ENCODE measurements around the gene JOSD2.

JOSD2 gene, protein sequence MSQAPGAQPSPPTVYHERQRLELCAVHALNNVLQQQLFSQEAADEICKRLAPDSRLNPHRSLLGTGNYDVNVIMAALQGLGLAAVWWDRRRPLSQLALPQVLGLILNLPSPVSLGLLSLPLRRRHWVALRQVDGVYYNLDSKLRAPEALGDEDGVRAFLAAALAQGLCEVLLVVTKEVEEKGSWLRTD

DNA sequence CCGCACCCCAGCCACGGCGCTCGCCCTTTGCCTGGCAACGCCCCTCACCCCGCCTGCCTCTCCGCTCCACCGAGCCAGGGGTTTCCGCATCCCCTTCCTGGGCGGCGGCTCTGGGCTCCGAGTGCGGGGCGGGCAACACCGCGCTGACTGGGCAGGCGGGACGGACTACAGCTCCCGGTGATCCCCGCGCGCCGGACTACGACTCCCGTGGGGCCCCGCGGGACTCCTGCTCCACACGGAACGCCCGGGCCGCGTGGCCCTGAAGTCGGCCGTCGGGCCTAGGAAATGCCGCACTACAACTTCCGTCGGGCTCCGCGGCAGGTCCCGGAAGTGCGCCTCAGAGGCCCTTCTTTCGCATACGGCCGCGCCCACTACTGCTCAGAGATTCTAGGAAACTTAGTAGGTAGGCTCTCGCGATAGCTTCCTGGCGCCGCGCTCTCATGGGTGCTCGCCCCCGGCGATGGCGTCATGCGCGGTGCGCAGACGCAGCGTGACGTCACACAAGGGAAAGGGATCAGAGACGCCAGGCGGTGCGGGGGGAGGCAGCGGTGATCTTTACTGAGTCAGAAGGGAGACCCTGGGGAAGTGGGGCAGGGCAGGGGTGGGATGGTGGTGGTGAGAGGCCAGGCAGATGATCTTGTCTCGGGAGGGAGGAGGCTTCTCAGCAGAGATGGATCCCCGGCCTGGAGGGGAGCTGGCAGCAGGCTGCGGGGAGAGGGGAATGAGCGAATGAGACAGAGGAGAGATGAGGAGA is at the start of gene JOSD2:
JOSD2 (minus strand) TSS at position 123 of the 754 bp plus-strand sequence. CDS start 760 bp downstream, outside the sequence.
- peak; percentile 88 for FAIRE-seq
- DNase-seq (ENCODE audit: low spot score): peak; percentile 98

DNA sequence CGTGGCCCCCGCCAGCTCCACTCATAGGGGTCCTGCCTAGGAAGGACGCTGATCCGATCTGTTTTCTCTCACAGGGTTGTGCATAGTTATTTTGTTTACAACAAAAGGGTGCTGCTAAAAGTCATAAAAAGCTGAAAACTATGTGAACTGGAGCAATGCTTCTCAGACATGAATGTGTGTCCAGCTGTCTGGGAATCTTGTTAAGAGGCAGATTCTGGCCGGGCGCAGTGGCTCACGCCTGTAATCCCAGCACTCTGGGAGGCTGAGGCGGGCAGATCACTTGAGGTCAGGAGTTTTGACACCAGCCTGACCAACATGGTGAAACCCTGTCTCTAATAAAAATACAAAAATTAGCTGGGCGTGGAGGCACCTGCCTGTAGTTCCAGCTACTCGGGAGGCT is 48.6 kb upstream of the JOSD2 start:
- no peak for FAIRE-seq
- no peak for DNase-seq (ENCODE audit: low spot score)

DNA sequence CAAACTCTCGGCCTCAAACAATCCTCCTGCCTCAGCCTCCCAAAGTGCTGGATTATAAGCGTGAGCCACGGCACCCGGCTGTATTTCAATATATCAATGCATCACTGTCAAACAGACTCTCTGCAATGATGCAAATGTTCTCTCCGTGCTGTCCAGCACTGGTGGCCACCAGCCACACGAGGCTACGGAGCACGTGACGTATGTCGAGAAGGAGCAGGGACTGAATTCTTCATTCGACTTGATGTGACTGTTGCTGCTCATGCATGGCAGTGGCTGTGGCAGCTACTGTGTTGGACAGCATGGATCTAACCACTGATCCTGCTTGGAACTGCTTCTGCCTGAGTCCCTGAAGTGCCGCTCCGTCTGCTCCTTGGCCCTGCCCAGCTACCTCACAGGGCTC is 47.5 kb upstream of the JOSD2 start:
- FAIRE-seq (peak; percentile 5), DNase-seq (ENCODE audit: low spot score) (no peak)

DNA sequence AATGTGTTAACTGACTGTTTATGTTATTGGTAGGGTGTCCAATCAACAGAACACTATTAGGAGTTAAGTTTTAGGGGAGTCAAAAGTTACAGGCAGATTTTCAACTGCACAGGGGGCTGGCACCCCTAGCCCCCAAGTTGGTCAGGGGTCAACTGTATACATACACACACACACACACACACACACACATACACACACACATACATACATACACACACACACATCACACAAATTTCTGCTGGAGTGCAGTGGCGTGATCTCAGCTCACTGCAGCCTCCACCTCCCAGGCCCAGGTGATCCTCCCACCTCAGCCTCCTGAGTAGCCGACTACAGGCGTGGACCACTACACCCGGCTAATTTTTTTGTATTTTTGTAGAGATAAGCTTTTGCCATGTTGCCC is 47.0 kb upstream of the JOSD2 start:
- FAIRE-seq: no peak
- no peak for DNase-seq (ENCODE audit: low spot score)

DNA sequence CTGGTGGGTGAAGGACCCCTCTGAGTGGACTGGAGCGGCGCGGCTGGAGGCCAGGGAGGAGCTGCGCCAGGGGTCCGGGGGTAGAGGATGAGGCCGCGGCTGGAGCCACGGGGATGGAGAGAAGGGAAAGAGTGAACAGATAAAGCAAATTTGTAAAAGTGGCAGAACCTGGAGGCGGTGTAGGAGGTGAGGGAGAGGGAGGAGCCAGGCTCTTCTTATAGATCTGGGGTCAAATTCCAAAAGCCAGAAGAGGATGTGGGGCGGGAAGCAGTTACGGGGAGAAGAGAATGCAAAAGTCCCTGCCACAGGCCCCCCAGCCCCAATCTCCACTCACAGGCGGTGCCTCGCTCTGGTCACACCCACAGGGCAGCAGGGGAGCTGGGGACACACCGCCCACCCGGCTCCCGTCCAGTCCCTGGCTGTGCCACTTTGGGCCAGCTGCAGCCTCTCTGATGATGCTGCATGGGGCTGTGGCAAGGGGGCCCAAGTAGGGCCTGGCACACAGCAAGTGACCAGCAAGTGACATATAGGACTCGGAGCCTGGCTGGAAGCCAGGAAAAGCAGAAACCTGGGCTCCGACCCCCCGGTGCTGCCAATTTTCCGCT is 46.1 kb upstream of the JOSD2 start:
- no peak for FAIRE-seq
- DNase-seq (ENCODE audit: low spot score): no peak

DNA sequence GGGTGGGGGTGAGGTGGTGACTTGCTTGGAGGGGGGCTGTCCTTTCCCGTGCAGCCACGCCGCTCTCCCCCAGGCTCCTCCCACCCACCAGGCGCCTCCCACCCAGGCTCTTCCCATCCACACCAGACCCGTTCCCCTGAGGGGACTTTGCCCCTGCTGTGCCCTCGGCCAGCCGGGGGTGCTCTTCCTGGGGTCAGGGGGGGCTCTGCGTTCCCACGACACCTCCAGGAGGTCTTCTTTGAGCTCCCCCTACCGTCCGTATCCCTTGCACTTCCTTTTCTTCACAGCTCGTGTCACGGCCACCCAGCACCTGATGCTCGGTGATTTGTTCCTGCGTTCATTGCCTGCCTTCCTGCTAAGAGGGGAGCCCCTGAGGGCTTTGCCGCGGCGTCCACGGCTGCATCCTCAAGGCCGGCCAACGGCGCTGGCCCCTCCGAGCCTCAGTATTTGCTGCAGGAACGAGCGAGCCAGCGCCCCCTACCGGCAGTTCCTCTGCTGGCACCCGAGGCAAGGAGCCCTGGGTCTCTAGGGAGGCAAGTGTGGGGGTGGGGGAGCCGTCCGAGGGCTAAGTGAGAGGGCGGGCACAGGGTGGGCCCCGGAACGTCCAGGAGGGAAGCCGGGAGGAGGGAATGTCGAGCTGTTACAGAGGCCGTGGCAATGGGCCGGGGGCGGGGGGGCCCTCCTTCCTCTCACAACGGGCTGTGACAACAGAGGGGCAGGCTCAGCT is 45.5 kb upstream of the JOSD2 start:
- DNase-seq (ENCODE audit: low spot score): peak; percentile 91
- peak; percentile 13 for FAIRE-seq

DNA sequence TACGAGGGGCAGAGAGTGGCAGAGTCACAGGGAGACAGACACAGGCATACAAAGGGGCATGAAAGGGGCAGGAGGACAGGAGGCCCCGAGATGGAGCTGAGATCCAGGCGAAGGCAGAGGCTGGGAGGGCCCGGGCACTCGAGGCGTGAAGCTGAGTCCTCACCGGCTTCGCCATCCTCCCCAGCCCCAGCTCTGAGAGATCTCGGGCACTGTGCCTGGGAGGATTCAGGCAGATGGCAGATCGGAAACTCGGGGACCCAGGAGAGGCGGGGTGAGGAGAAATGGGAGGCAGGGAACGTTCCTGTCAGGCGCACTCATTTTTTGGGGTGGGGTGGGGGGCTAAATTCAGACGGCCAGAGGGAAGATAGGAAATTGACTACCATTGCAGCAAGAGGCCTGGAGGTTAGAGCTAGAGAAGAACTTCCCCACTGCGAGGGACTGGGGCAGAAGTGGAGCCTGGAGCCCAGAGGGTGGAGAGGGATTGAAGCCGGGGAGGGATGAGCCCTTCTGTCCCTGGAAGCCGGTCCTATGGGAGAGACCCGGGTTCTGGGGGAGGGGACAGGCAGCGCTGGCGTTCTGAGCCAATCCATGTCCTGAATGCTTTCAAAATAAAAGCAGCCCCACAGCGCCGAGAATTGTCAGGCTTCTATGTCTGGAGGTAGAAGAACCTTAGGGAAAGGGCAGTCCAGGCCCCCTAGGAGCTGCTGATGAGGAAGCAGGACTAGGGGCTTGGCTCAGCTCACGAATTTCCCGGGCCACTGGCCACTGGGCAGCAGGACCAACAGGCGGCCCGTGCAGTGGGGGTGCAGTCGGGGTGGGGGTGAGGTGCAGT is 44.7 kb upstream of the JOSD2 start:
- FAIRE-seq: no peak
- DNase-seq (ENCODE audit: low spot score): no peak

DNA sequence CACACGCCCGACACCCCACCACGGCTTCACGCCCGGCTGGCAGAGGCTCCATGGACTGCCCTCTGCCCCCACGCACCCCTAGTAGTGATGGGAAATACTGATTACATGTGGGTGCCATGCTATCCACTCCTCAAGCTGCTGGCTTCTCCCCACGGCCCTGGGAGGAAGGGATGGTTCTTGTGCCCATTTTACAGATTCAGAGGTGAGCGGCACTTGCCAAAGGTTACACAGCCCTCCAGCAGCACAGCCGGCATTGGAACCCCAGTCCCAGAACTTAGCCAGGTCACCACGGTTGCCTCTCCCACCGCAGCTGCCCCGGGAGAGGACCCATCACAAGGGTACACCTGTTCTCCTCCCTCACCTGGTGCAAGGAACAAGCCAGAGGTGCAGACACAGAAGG is 44.0 kb upstream of the JOSD2 start:
- DNase-seq (ENCODE audit: low spot score) (no peak), FAIRE-seq (peak; percentile 62)

DNA sequence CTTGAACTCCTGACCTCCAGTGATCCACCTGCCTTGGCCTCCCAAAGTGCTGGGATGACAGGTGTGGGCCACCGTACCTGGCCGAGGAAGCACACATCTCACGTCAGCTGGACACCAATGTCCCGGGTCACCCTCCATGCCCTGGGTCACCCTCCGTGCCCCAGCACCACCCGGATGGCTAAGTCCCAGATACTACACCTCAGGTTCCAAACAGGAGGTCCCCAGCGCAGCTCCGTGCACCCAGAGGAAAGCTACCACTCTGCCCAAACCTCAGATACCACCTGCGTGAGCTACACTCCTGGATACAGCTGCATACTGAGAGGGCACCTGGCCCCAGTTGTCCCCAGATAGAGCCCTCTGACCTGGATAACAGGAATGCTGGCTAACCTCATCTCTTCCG is 43.2 kb upstream of the JOSD2 start:
- DNase-seq (ENCODE audit: low spot score) (no peak), FAIRE-seq (no peak)

DNA sequence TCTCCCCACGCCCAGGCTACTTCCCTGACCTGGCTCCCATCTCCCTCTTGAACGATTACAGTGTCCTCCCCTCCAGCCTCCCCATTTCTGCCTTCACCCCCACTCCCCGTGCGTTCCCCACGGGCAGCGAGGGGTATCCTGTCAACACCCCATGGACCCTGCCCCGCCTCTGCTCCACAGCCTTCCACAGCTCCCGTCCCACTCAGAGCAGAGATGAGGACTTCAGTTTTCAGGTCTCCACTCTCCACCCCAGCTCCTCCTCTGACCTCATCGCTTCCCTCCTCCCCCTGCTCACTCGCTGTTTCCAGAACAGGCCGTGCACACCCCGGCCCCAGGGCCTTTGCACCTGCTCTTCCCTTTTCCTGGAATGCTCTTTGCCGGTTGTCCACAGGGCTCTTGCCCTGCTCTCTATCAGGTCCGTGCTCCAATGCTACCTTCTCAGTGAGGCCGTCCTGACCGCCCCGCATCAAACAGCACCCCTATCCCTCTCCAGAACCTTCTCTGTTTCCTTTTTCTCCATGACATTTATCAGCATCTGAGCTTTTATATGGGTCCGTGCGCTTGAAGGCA is 42.2 kb upstream of the JOSD2 start:
- peak; percentile 58 for FAIRE-seq

DNA sequence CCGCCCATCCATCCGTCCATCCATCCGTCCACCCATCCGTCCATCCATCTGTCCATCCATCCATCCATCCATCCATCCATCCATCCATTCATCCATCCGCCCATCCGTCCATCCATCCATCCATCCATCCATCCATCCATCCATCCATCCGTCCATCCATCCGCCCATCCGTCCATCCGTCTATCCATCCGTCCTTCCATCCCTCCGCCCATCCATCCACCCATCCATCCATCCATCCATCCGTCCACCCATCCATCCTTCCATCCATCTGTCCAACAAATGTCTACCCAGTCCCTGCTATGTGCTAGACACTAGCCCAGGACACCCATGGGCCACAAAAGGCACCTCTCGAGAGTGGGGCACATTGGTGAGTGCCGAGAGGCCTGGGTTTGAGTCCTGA is 41.5 kb upstream of the JOSD2 start:
- no peak for DNase-seq (ENCODE audit: low spot score)
- no peak for FAIRE-seq

More for the DNA sequence above, 42.2 kb upstream of the JOSD2 start:
- DNase-seq (ENCODE audit: low spot score): no peak

DNA sequence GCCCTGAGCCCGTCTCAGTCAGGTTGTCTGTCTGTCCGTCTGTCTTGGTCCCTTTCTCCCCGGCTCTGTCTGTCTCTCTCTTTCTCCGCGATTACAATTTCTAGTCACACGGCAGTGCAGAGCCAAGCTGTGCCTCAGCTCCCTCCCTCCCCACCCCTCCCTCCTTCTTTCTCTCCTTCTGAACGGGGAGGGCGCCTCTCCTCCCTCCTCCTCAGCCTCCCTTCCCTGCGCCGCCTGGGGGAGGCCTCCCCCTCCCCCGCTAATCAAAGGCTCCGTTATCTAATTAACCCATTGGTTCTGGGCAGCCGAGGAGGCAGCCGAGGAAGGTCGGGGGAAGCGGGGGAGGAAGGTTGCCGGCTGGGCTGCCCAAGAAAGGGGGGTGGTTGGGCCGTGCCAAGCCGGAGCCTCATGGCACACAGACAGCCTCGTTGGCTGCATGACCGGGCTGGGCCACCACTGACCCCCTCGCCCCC is 40.8 kb upstream of the JOSD2 start:
- FAIRE-seq: peak; percentile 23
- DNase-seq (ENCODE audit: low spot score): no peak

DNA sequence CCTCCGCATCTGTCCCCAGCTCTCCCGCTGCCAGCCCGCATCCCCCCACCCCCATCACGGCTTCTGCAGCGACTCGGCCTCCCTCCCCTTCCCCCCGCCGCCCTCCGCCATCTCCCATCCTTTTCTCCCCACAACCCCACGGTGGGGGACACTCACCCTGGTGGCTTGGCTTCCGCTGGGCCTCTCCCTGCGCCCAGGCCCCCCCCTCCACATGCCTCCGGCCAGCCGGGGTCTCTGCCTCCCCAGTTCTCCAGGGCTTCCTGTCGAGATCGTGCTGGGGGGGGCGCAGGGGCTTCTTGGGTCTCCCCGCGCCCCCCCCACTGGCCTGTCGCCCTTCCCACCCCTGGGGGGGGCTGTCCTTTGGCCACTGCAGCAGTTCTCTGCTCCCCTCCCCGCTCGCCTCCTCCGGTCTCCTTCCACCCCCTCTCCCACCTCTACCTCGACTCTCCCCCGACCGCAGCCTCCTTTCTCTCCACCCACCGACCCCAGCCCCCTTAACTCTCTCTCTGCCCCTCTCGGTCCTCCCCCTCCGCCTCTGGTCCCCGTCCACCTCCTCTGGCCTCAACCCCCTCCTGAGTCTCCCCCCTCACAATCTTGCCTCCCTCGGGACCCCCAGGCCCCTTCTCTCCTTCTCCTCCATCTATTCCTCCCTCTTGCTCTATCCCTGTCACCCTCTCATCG is 40.2 kb upstream of the JOSD2 start:
- FAIRE-seq: no peak
- DNase-seq (ENCODE audit: low spot score): no peak

DNA sequence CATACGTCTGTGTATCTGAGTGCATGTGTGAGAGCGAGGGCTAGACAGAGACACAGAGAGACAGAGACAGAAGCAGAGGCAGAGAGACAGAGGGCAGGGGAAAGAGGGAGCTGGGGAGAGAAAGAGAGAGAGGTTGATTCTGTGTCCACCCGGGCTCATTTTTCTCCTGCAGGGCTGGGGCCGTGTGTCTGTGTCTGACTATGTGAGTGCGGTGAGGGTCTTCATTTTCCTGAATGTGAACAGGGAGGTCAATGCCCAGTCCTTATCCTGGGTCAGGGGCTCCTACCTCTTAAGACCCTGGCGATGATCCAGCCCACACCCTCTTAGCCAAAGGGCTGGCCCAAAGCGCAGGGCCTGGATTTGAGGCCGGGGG is 39.6 kb upstream of the JOSD2 start:
- FAIRE-seq: no peak
- DNase-seq (ENCODE audit: low spot score): no peak

DNA sequence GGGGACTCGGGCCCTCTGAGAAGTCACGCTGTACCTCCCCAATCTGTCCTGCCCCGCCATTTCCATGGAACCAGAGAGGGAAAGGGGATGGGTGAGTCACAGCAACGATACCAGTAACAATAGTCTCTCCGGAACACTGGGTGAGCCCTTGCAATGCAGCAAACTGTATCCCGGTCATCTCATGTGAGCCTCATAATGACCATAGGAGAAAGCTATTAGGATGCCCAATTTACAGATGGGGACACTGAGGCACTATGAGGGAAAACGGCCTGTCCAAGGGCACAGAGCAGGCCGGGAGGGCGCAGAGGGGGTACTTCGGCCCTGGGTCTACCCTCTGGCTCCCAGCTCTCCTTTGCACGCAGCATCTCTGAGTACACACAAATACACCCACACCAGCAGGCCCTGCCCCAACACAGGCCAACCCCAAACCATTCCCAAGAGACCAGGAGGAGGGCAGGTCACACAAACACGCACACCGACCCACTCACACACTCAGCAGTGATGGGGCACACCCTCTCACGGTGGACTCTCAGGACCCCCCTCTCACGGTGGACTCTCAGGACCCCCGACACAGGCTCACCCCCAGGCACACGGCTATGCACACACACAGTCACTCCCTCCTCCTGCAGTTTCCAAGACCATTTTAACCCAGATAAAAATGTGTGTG is 39.1 kb upstream of the JOSD2 start:
- DNase-seq (ENCODE audit: low spot score) (no peak), FAIRE-seq (no peak)

DNA sequence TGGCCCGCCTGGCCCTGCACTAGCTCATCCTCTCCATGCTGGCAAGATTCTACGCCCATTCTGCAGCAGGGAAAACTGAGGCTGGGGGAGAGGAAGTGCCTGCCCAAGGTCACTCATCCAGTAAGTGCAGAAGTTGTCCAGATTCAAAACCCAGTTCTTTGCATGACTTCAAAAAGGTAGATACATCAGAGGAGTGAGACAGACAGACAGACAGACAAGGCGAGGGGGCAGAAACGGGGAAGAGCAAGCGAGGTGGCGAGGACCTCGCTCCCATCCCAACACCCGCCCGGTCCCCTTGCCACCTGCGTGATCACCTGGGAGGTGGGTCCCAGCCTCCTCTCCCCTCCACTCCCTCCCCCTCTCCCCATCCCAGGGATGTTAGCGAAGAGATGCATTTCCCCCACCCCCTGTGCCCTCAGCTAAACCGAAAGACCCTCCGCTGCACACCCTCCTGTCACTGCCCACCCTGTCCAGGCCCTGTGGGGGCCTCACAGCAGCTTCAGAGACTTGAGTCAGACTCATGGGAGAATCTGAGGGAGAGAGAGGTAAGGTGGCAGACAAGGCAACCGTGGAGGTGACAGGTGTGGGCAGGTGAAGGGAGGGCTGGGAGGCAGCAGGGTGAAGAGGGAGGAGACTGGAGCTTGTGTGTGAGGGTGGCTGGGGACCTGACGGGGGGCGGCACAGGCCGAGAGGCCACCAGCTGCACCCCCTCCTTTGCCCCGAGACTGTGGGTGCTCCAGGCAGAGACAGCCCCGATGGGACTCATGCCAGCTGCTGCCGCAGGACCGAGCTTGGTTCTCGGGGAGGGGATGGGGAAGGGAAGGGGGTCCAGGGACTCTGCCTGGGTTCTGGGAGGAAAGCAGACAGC is 38.3 kb upstream of the JOSD2 start:
- DNase-seq (ENCODE audit: low spot score) (no peak), FAIRE-seq (no peak)

DNA sequence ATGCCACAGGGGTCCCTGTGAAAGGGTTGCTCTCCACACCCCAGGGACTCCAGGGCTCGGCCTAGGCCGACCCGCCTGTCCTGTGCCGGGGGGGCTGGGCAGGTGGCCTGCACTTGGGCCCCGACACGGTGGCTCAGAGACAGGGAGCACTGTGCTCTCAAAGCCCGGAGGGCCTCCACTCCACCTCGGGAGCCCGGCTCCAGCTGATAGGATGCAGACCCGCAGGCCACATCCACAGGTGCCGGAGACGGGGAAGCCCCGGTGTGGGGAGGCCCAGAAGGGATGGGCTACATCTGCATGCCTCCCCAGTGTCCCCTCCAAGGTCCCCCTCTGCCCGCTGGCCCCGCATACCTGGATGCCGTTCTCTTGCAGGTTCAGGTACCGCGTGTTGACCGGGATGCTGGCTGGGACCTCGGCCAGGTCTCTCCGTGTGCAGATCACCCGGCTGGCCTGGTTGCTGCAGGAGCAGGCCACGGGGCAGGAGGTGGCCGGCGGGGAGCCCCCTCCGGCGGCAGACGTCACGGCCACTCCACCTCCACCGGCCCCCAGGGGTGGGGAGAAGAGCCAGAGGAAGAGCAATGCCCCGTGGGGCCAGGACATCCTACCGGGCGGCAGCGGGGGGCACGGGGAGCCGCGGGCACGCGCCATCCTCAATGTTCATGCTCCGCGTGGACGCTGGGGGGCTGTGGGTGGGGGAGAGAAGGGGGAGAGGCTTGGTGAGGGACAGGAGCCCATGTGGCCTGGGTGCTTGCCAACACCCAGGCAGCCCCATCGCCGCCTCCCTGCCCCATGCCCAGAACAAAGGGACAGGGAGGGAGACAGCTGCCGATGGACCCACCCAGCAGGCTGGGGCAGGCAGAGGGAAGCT is 37.4 kb upstream of the JOSD2 start:
- FAIRE-seq (no peak), DNase-seq (ENCODE audit: low spot score) (no peak)
